Stimulated activated CD4-positive, alpha-beta T cell treated with anti-CD3 and anti-CD28 coated beads, Interleukin-4, amount 100 ng/mL, for 4 hours (primary cell): ENCODE results near the gene ANKRD33.

Experiments used
- DNase-seq, 2 experiments: peaks; one replicate each; pipeline ENCODE4 v3.0.0-alpha.2; 2020

ANKRD33 gene

GRCh38 chr12:51887476-51888315 is at the start of gene ANKRD33:
ANKRD33 (plus strand) TSS chr12:51888103; CDS start chr12:51888187, 84 bp downstream.
- DNase-seq = no peak

GRCh38 chr12:51838762-51839161 is 49.1 kb upstream of the ANKRD33 start:
- no peak for DNase-seq

- DNase-seq = no peak
These were observed 48.5 kb upstream of the ANKRD33 start for GRCh38 chr12:51839310-51839947.

- no peak for DNase-seq
These were observed 46.9 kb upstream of the ANKRD33 start for GRCh38 chr12:51840966-51841365.

- no peak for DNase-seq
These were observed 46.2 kb upstream of the ANKRD33 start for GRCh38 chr12:51841727-51842126.

- DNase-seq = no peak
These were observed 43.0 kb upstream of the ANKRD33 start for GRCh38 chr12:51844854-51845253.

GRCh38 chr12:51845482-51845881 is 42.4 kb upstream of the ANKRD33 start:
- no peak for DNase-seq

GRCh38 chr12:51846271-51846691 is 41.6 kb upstream of the ANKRD33 start:
- DNase-seq = no peak

GRCh38 chr12:51846911-51847642 is 40.8 kb upstream of the ANKRD33 start:
- DNase-seq = peak; percentile 30 to 63

GRCh38 chr12:51847643-51848325 is 40.1 kb upstream of the ANKRD33 start:
- no peak for DNase-seq

GRCh38 chr12:51848326-51848727 is 39.6 kb upstream of the ANKRD33 start, which contains the start of gene FIGNL2:
FIGNL2 (minus strand) TSS chr12:51848718; CDS start chr12:51822413, 26,305 bp downstream.
- DNase-seq = no peak

- DNase-seq = no peak
These were observed 38.8 kb upstream of the ANKRD33 start for GRCh38 chr12:51848841-51849735.

- no peak for DNase-seq
These were observed 37.6 kb upstream of the ANKRD33 start for GRCh38 chr12:51850081-51850964.

- no peak for DNase-seq
These were observed 37.0 kb upstream of the ANKRD33 start for GRCh38 chr12:51850965-51851299.

- DNase-seq = no peak
These were observed 36.3 kb upstream of the ANKRD33 start for GRCh38 chr12:51851413-51852124.

- no peak for DNase-seq
These were observed 35.3 kb upstream of the ANKRD33 start for GRCh38 chr12:51852404-51853137.

GRCh38 chr12:51855586-51856428 is 32.1 kb upstream of the ANKRD33 start:
- no peak for DNase-seq

GRCh38 chr12:51860986-51861385 is 26.9 kb upstream of the ANKRD33 start:
- DNase-seq = no peak
